ENCODE results near the gene KLRC4. TPM values are rescaled to one million over a fixed set of nuclear protein-coding genes. Genes with fewer than 3 reads are reported as not detected.

Gene KLRC4
- total RNA-seq, 1 donor = not detected

DNA sequence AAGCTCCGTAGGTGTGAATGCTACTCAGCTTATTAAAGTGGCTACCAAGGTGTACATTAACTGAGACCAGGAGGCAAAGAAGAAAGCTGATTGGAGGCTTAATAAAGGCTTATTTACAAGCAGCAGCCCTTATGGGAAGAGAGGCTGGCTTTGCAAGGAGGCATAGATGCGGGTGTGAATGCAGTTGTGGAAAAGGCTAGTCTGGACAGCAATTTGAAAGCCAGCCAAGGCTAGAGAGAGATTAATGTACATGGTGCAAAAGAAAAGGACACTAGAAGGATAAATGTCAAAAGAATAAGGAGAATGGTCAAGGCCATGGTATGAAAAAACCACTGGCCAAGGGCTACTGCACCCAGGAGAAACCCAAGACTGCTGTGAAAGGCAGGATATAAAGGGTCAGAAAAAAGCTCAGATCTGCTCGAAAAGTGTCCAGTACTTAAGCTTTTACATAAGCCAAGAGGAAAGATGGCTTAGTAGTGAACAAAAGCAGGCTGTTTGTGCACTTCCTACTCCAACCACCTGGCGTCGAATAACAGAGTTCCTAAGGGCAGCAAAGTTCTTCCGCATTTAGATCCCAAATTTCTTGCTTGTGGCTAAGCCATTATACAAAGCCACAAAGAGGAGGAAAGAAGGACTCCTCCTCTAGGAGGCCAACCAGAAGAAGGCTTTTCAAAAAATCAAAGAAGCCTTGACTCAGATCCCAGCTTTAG is 43.7 kb downstream of the KLRC4 start:
- H3K4me3 ChIP-seq (ENCODE audit: low read depth, low read length) = peak overlapping the region; percentile 71
- DNase-seq (ENCODE audit: low read depth) = peak; percentile 22
- peak; percentile 32 for TF ChIP-seq CTCF (IDR thresholded peaks at IDR 0.05; ENCODE audit: insufficient read depth, low read depth, low read length)

DNA sequence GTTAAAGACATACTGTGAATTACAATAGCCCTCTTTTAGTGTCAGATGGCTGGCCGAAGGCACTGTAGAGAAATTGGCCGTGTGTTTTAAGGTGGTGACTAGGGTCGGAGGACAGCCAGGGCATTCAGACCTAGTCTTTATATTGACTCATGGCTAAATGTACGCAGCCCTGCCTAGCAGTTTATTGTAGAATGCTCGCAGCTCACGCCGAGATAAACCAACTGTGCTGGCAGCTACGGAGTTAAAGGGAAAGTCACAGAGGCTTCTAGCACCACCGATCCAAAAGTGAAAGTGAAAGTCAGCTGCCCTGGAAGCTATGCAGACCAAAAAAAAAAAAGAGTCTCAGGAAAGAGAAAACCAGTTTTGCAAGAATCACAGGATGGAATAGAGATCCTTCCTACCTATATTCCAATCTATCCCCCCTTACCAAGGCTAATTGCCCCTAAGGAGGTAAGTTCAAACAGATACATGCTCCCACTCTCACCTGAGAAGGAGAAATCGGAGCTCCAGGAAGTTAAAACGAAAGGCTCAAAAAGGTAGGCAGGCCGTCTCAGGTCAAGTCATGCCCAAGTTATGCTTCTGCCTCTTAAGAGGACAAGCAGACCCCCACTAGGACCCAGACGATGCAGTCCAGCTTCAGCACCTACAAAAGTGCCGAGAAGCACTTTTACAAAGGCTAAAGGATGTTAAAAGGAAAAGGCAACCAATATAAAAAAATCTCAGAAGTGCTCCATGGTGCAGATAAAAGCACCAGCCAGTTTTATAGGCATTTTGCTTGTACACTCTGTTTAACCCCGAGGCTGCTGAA is 44.5 kb downstream of the KLRC4 start:
- no peak for TF ChIP-seq CTCF (IDR thresholded peaks at IDR 0.05; ENCODE audit: insufficient read depth, low read depth, low read length)
- DNase-seq (ENCODE audit: low read depth) = peak; percentile 93
- H3K4me3 ChIP-seq (ENCODE audit: low read depth, low read length) = peak overlapping the region; percentile 71

DNA sequence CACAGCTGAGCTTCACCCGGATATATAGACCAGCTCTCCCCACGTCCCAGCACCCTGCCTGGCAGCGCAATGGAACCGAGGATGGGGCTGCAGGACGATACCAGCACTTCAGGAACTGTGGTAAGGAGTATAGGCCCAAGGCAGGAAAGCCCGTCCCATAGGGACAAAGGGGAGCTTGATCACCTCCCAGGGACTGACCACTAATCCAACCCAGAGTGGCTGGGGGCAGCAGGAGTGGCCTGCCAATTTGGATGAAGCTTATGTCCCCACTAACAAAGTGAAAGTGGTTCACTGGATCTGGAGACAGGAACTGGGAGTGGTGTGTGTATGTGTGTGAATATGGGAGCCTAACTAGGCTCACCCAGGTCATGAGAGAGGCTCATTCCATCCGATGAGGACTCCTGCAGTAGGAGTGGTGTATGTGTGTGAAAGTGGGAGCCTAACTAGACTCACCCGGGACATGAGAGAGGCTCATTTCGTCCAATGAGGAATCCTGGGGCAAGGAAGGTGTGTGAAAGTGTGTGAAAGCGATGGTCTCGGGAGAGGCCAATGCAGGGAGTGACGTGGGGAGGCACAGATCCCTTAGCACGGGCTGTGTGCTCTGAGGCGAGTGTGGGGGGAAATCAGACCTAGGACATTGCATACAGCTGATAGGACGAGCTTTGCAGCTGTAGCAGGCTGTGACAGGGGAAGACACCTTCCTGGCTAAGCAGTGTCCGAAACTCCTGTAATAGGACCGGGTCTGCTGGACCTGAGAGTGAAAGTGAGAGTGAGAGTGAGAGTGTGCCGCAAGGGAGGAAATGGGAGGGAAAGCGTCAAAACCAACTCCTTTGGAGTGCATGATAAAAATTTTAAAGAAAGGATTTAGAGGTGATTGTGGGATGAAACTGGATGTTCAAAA is 45.4 kb downstream of the KLRC4 start:
- no peak for TF ChIP-seq CTCF (IDR thresholded peaks at IDR 0.05; ENCODE audit: insufficient read depth, low read depth, low read length)
- peak overlapping the region; percentile 71 for H3K4me3 ChIP-seq (ENCODE audit: low read depth, low read length)
- DNase-seq (ENCODE audit: low read depth) = peak; percentile 69

- H3K4me3 ChIP-seq (ENCODE audit: low read depth, low read length) = peak overlapping the region; percentile 71
- no peak for TF ChIP-seq CTCF (IDR thresholded peaks at IDR 0.05; ENCODE audit: insufficient read depth, low read depth, low read length)
- DNase-seq (ENCODE audit: low read depth) = no peak
These were observed 46.0 kb downstream of the KLRC4 start for GRCh38 chr12:10363658-10363913.

DNA sequence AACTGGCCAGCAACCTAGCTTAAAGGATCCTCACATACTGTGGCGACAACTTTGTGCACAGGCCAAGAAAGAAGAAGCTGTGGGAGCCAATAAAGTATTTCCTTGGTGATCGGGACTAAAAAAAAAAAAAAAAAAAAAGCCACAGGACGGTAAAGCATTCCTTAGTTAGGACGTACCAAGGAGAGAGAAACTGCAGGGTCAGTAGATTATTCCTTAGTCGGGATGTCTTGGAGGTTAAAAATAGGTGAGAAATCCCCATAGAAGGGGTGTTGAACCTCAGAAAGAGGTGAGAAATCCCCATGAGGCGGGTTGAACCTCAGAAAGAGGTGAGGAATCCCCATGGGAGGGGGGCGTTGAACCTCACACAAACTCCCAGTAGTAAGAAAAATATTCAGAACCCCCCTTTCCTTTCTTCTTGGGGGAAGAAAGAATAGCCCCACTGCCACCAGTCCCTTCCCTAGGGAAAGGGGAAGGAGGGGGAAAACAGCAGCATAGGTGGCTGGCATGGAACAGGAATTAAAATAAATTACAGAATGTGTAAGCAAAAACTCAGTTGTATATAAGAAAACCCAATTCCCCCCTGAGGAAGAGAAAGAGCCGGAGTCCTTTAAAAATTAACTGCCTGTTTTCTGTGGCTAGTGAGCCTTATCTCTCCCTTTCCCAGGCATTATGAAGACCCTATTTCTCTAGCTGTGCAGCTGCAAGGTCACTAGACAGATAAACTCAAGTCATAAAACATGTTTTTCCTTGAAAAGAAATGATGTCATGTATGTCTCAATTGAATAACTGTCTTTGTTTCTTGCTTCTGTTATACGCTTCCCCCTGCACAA is 46.5 kb downstream of the KLRC4 start:
- peak overlapping the region; percentile 71 for H3K4me3 ChIP-seq (ENCODE audit: low read depth, low read length)

More for the DNA sequence above, 46.5 kb downstream of the KLRC4 start:
- peak; percentile 79 for DNase-seq (ENCODE audit: low read depth)
- no peak for TF ChIP-seq CTCF (IDR thresholded peaks at IDR 0.05; ENCODE audit: insufficient read depth, low read depth, low read length)
